Tibial nerve (tissue), 4 donors: ENCODE data around the gene TIGD6.

ENCODE experiments used
- EP300 ChIP-seq, 2 donors: sonication (generic); formaldehyde crosslinking; IDR thresholded peaks; one replicate each; pipeline ENCODE4 v1.6.1; 2017; ENCODE audit warnings: antibody characterized with exemption in 2 of 2, mild to moderate bottlenecking in 1 of 2
- POLR2A ChIP-seq, 2 donors: fragments of 450-650 bp; IDR thresholded peaks; one replicate each; pipeline ENCODE4 v1.6.1; 2017; ENCODE audit warnings: antibody characterized with exemption in 2 of 2, mild to moderate bottlenecking in 2 of 2, moderate library complexity in 2 of 2
- TF ChIP-seq, protein P1 (sequence below), 5 experiments: fragments of 200-600 bp in 3 of 5; fragments of 450-650 bp in 2 of 5; sonication (generic) in 3 of 5; IDR thresholded peaks; one replicate each; pipeline ENCODE4 v1.5.1; 2016 to 2019; ENCODE audit warnings: antibody characterized with exemption in 5 of 5, mild to moderate bottlenecking in 3 of 5, moderate library complexity in 2 of 5

DNA sequence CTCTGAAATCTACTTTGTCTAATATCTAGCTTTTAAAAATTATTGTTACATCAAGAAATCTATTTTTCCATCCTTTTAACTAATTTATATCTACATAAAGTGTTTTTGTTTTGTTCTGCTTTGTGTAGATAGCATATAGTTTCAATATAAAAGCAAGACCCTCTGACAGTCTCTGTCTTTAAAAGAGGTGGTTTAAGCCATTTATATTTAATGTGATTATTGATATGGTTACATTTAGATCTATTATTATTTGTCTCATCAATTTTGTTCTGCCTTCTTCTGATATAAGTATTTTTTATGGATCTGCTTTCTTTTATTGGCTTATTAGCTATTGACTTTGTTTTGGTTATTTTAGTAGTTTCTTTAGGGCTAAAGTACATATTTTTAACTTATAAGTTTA is 16.1 kb upstream of the TIGD6 start:
- TF ChIP-seq, protein P1, sequence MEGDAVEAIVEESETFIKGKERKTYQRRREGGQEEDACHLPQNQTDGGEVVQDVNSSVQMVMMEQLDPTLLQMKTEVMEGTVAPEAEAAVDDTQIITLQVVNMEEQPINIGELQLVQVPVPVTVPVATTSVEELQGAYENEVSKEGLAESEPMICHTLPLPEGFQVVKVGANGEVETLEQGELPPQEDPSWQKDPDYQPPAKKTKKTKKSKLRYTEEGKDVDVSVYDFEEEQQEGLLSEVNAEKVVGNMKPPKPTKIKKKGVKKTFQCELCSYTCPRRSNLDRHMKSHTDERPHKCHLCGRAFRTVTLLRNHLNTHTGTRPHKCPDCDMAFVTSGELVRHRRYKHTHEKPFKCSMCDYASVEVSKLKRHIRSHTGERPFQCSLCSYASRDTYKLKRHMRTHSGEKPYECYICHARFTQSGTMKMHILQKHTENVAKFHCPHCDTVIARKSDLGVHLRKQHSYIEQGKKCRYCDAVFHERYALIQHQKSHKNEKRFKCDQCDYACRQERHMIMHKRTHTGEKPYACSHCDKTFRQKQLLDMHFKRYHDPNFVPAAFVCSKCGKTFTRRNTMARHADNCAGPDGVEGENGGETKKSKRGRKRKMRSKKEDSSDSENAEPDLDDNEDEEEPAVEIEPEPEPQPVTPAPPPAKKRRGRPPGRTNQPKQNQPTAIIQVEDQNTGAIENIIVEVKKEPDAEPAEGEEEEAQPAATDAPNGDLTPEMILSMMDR (IDR thresholded peaks at IDR 0.05), result no peak
- TF ChIP-seq POLR2A (IDR thresholded peaks at IDR 0.05) (no peak), EP300 (IDR thresholded peaks at IDR 0.05) (no peak)
